PC-3 (cell line): ENCODE measurements around the gene WNT7A. TPM values are rescaled to one million over a fixed set of nuclear protein-coding genes. Genes with fewer than 3 reads are reported as not detected.

Experiments used
- ATAC-seq: fragments of 200-7000 bp; cut with Tn5 transposase; 2 replicates; pipeline ENCODE4 v1.9.1; 2020; ENCODE audit warnings: mild to moderate bottlenecking, moderate library complexity
- BruUV-seq: library from RNA; stranded (reverse); fragments of 400-500 nt; replicated peaks from 2 replicates; lab custom pipeline; 2021; lab: Mats Ljungman, UMichigan
- CTCF ChIA-PET: fragments of 300-600 bp; sonication (Branson Sonifier 250); formaldehyde crosslinking; loops from one replicate; lab custom pipeline; 2022; ENCODE audit warnings: antibody characterized with exemption; lab: Charles Lee
- POLR2A ChIA-PET: fragments of 300-600 bp; sonication (Branson Sonifier 250); formaldehyde crosslinking; loops from one replicate; lab custom pipeline; 2022; ENCODE audit warnings: antibody characterized with exemption; ENCODE audit not compliant: unreplicated experiment; lab: Charles Lee
- DNase-seq: peaks from one replicate; pipeline ENCODE4 v3.0.0-alpha.2; 2015
- H2AFZ ChIP-seq: fragments of 300-600 bp; sonication (generic); 2 replicates; pipeline ENCODE4 v1.6.0; 2016; ENCODE audit warnings: antibody characterized with exemption, low read length
- H3F3A ChIP-seq: fragments of 300-600 bp; sonication (generic); one replicate; pipeline ENCODE4 v1.6.0; 2017; ENCODE audit warnings: antibody characterized with exemption, low read length, control low read depth, mild to moderate bottlenecking; ENCODE audit not compliant: unreplicated experiment
- H3K27ac ChIP-seq: fragments of 300-600 bp; sonication (generic); 2 replicates; pipeline ENCODE4 v1.5.1; 2016; ENCODE audit warnings: mild to moderate bottlenecking, low read length
- H3K27me3 ChIP-seq: fragments of 300-600 bp; sonication (generic); 2 replicates; pipeline ENCODE4 v1.6.1; 2016; ENCODE audit warnings: low read length, mixed read lengths
- H3K36me3 ChIP-seq: fragments of 300-600 bp; sonication (generic); 2 replicates; pipeline ENCODE4 v1.6.1; 2016; ENCODE audit warnings: low read depth, mixed run types, low read length, mixed read lengths
- H3K4me1 ChIP-seq: fragments of 300-600 bp; sonication (generic); 2 replicates; pipeline ENCODE4 v1.5.1; 2016; ENCODE audit warnings: low read length; ENCODE audit not compliant: insufficient read depth
- H3K4me2 ChIP-seq: fragments of 300-600 bp; sonication (generic); 2 replicates; pipeline ENCODE4 v1.6.0; 2016; ENCODE audit warnings: low read length
- H3K4me3 ChIP-seq: fragments of 300-600 bp; sonication (generic); 2 replicates; pipeline ENCODE4 v1.5.1; 2016; ENCODE audit warnings: mild to moderate bottlenecking, low read length, mixed read lengths
- H3K79me2 ChIP-seq: fragments of 300-600 bp; sonication (generic); 2 replicates; pipeline ENCODE4 v1.6.1; 2017; ENCODE audit warnings: low read length, mixed read lengths
- H3K9ac ChIP-seq: fragments of 300-600 bp; sonication (generic); 2 replicates; pipeline ENCODE4 v1.6.0; 2016; ENCODE audit warnings: mild to moderate bottlenecking, low read length
- H3K9me2 ChIP-seq: fragments of 300-600 bp; sonication (generic); replicated peaks from 2 replicates; pipeline ENCODE4 v1.6.1; 2016; ENCODE audit warnings: mixed run types, low read length, mixed read lengths
- H3K9me3 ChIP-seq: fragments of 300-600 bp; sonication (generic); 2 replicates; pipeline ENCODE4 v1.6.1; 2016; ENCODE audit warnings: low read length, mixed read lengths
- H4K20me1 ChIP-seq: fragments of 300-600 bp; sonication (generic); 2 replicates; pipeline ENCODE4 v1.6.1; 2016; ENCODE audit warnings: low read length, mixed read lengths
- CTCF ChIP-seq: fragments of 300-600 bp; sonication (generic); conservative IDR thresholded peaks from 2 replicates; pipeline ENCODE4 v1.5.1; 2017; ENCODE audit warnings: antibody characterized with exemption, low read depth, mild to moderate bottlenecking, low read length
- EZH2 ChIP-seq: fragments of 300-600 bp; sonication (generic); IDR thresholded peaks from one replicate; pipeline ENCODE4 v1.6.1; 2017; ENCODE audit warnings: antibody characterized with exemption, mild to moderate bottlenecking, low read length; ENCODE audit not compliant: unreplicated experiment
- EZH2phosphoT487 ChIP-seq: fragments of 300-600 bp; sonication (generic); IDR thresholded peaks from 2 replicates; pipeline ENCODE4 v1.6.1; 2018; ENCODE audit warnings: mild to moderate bottlenecking, antibody characterized with exemption, low read length, borderline replicate concordance
- intact Hi-C: fragments of 100-400 bp; cut with micrococcal nuclease; formaldehyde crosslinking; loops from 2 replicates; pipeline ENCODE4 v1.9.0; 2023
- total RNA-seq: library from RNA; depleted of rRNA; stranded (reverse); fragments of >200 nt; gene quantifications from 2 replicates; pipeline ENCODE4 v1.2.3, GENCODE V29; 2014

The WNT7A gene
- total RNA-seq, 1 experiment from 2014 or later: 16.2 TPM

DNA sequence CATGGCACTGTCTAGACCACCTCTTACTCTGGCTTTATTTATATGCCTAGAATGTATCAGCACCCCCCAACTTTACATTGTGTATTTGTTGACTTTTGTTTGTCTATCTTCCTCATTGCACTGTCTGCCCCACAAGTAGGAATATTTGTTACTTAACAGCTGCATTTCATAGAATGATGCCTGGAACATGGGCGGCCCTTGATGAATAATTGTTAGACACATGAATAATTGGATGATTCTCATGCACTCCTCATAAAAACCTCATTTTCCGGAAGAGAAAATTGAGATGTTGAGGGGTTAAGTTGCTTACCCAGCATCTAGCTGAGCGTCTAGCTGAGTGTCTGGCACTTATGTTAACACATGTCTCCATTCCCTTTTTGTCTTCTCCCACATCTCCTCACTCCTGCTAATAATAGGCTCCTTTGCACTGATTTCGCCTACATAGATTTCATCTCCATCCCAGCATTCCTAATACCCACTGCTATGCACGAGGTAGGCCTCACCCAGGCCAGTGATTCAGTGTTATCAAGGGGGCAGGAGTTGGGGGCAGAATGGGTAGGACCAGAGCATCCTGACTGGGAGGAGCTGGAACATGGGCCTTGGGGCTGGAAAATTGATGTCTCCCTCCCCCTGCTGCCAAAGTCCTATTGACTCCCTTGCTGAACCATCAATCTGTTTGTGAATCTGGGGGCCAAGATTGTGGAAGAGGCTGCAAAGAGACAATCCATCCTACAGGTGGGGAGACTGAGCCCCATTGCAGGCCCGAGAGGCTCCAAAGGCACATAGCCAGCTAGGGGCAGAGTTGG is 7.8 kb upstream of the WNT7A start:
- H3K4me2 ChIP-seq: no peak overlapping the region
- H3K9me2 ChIP-seq: no peaks in the 10 kb centered on the region
- ChIA-PET CTCF (interaction anchor here (0.9 kb wide), 1 partner anchor 233 kb away, joined by 3 read pairs; no protein-coding TSS in a partner anchor), POLR2A (no interaction called here)
- H2AFZ ChIP-seq: no peak overlapping the region
- no peak overlapping the region for H3K9ac ChIP-seq
- H3K27ac ChIP-seq: no peak overlapping the region
- no peaks in the 10 kb centered on the region for H3K79me2 ChIP-seq
- no peak for ATAC-seq
- no peak for TF ChIP-seq EZH2
- TF ChIP-seq EZH2phosphoT487: no peak
- TF ChIP-seq CTCF: no peak
- H3K4me1 ChIP-seq: peaks cover 5% of the 10 kb centered on the region; the same call in 1 of the 2 replicates
- no peaks in the 10 kb centered on the region for H3F3A ChIP-seq
- BruUV-seq: no TSS peak
- no peaks in the 10 kb centered on the region for H4K20me1 ChIP-seq
- no peak for DNase-seq
- no peaks in the 10 kb centered on the region for H3K36me3 ChIP-seq
- no peaks in the 10 kb centered on the region for H3K27me3 ChIP-seq
- intact Hi-C loops: no loop called here
- H3K4me3 ChIP-seq: no peak overlapping the region
- no peaks in the 10 kb centered on the region for H3K9me3 ChIP-seq

- DNase-seq (no peak), ATAC-seq (no peak)
- ChIA-PET POLR2A (no interaction called here), CTCF (interaction anchor here (2.4 kb wide), 1 partner anchor 230 kb away, joined by 69 read pairs; no protein-coding TSS in a partner anchor)
- TF ChIP-seq EZH2phosphoT487 (no peak), CTCF (no peak), EZH2 (no peak)
- no peaks in the 10 kb centered on the region for H3K9me3 ChIP-seq
- no peaks in the 10 kb centered on the region for H3K9me2 ChIP-seq
- no peaks in the 10 kb centered on the region for H3F3A ChIP-seq
- intact Hi-C loops: no loop called here
- H3K9ac ChIP-seq: no peak overlapping the region
- H4K20me1 ChIP-seq: no peaks in the 10 kb centered on the region
- no peak overlapping the region for H2AFZ ChIP-seq
- no peaks in the 10 kb centered on the region for H3K27me3 ChIP-seq
- BruUV-seq: no TSS peak
- no peaks in the 10 kb centered on the region for H3K36me3 ChIP-seq
- H3K4me3 ChIP-seq: no peak overlapping the region
- H3K27ac ChIP-seq: no peak overlapping the region
- no peaks in the 10 kb centered on the region for H3K79me2 ChIP-seq
- peaks cover 5% of the 10 kb centered on the region; the same call in 1 of the 2 replicates for H3K4me1 ChIP-seq
- H3K4me2 ChIP-seq: no peak overlapping the region
These were observed 6.8 kb upstream of the WNT7A start for GRCh38 chr3:13886593-13887129.

GRCh38 chr3:13885704-13886010 is 5.8 kb upstream of the WNT7A start:
- no peak overlapping the region for H3K4me2 ChIP-seq
- CTCF ChIA-PET: interaction anchor here (1.0 to 2.4 kb wide), 5 partner anchors 11 to 229 kb away, joined by 3 to 69 read pairs (median 5); no protein-coding TSS in a partner anchor
- DNase-seq (no peak), ATAC-seq (no peak)
- no peaks in the 10 kb centered on the region for H3K36me3 ChIP-seq
- H3K27me3 ChIP-seq: no peaks in the 10 kb centered on the region
- no peak for TF ChIP-seq CTCF
- no peak for TF ChIP-seq EZH2
- no peak for TF ChIP-seq EZH2phosphoT487
- intact Hi-C loops: loop anchor here (1.0 to 2.0 kb wide), 3 partner anchors 59 to 389 kb away; no protein-coding TSS in a partner anchor
- POLR2A ChIA-PET: no interaction called here
- H3K9me2 ChIP-seq: no peaks in the 10 kb centered on the region
- H3F3A ChIP-seq: no peaks in the 10 kb centered on the region
- H3K79me2 ChIP-seq: no peaks in the 10 kb centered on the region
- no peak overlapping the region for H3K27ac ChIP-seq
- peaks cover 2% of the 10 kb centered on the region; the same call in 1 of the 2 replicates for H3K4me1 ChIP-seq
- H4K20me1 ChIP-seq: no peaks in the 10 kb centered on the region
- H3K4me3 ChIP-seq: no peak overlapping the region
- no peak overlapping the region for H2AFZ ChIP-seq
- no peak overlapping the region for H3K9ac ChIP-seq
- no TSS peak for BruUV-seq
- H3K9me3 ChIP-seq: no peaks in the 10 kb centered on the region
